ENCODE data around the gene SLC43A1. TPM values are rescaled to one million over a fixed set of nuclear protein-coding genes. Genes with fewer than 3 reads are reported as not detected.

Gene SLC43A1
- total RNA-seq, 4 donors from 2014 or later, result 20.3 to 64.1 (median 28.8) TPM

- Histone ChIP-seq H3K27ac (no peak overlapping the region), H3K4me1 (peaks cover 3 to 4% of the 10 kb centered on the region in 2 donors), H3K27me3 (no peaks in the 10 kb centered on the region), H3K9me3 (no peaks in the 10 kb centered on the region), H3K36me3 (peaks cover 11 to 12% of the 10 kb centered on the region in 2 donors), H3K4me3 (replicated peaks in 1 of 3) (no peak overlapping the region)
- no peak for TF ChIP-seq POLR2A (IDR thresholded peaks at IDR 0.05)
- intact Hi-C loops (cut with DNase I), result no loop called here
- 82 to 85% methylated on average over 6 of the region's 6 CpGs for WGBS, 2 donors
- DNase-seq, result no peak
These were observed 27.4 kb downstream of the SLC43A1 start for GRCh38 chr11:57487920-57488659.

DNA sequence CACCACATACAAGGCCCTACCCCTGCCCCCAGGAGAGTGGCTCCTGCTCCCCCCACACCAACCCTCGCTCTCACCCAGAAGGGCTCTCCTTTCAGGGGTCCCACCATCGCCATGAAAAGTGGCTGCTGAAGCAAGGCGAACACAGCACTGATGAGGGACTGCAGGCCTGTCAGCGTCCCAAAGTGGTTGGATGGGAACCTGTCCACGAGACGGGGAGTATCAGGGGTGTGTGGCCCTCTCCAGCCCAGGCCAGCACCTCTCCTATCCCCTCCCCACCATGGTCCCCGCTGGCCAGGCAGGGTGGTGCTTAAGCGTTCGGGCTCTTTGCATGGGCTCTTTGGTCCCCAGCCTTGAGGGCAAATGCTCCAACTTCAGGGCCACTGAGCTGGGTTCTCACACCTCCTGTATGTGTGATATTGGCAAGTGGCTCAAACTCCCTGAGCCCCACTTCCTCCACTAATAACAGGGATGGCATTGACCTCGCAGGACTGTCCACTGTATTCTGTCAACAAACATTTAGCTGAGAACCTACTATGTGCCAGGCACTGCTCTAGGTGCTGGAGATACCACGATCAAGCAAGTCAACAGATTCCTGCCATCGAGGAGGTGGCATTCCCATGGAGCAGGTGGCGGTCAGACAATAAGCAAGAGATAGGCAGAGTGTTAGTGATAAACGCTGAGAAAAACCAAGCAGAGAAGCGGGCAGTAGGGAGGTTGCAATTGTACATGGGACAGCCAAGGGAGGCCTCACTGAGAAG is 28.3 kb downstream of the SLC43A1 start:
- Histone ChIP-seq H3K27me3 (no peaks in the 10 kb centered on the region), H3K9me3 (no peaks in the 10 kb centered on the region), H3K36me3 (peaks cover 11 to 12% of the 10 kb centered on the region in 2 donors), H3K4me3 (replicated peaks in 1 of 3) (no peak overlapping the region), H3K4me1 (peaks cover 11 to 13% of the 10 kb centered on the region in 2 donors), H3K27ac (no peak overlapping the region)
- WGBS, 2 donors, result 93 to 97% methylated on average over 8 to 12 of the region's 15 CpGs
- no peak for DNase-seq
- intact Hi-C loops (cut with DNase I), result no loop called here
- TF ChIP-seq CTCF (IDR thresholded peaks at IDR 0.05), result no peak
- TF ChIP-seq POLR2A (IDR thresholded peaks at IDR 0.05), result no peak

DNA sequence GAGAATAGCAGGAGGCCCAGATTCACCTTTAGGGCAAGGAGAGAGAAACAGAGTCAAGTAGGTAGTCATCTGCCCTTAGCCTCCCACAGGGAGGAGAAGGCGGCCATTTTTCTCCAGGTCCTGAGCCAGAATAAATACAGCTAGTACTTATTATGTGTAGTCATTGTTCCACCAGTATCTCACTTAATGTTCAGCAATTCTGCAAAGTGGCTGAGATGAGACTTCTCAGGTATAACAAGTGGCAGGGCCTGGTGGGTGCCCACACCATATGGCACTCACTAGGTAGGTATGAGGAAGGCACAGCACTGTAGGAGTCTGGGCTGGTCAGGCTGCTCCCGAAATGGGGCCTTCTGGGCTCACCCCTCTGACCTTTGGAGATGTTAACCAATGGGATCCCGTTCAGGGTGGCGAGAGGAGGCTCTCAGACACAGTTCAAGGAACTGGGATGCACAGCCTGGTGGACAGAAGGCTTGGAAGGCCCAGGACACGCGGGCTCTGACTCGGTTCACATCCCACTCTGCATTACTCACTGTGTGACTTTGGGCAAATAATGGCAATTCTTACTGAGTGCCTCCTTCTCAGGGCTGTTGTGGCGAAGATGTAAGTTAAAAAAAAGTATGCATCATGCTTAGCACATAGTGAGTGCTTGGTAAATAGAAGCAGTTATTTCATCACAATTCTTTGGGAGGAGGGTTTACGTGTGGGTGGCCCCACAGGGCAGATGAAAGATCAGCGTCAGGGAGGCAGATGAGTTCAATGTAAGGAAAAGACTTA is 30.1 kb downstream of the SLC43A1 start:
- TF ChIP-seq POLR2A (IDR thresholded peaks at IDR 0.05), result no peak
- Histone ChIP-seq H3K4me3 (replicated peaks in 1 of 3) (no peak overlapping the region), H3K27ac (no peak overlapping the region), H3K27me3 (no peaks in the 10 kb centered on the region), H3K4me1 (peaks cover 11 to 16% of the 10 kb centered on the region in 2 donors), H3K9me3 (no peaks in the 10 kb centered on the region), H3K36me3 (peaks cover 11 to 12% of the 10 kb centered on the region in 2 donors)
- 88 to 89% methylated on average over 10 of the region's 10 CpGs for WGBS, 2 donors
- DNase-seq, result no peak
- intact Hi-C loops (cut with DNase I), result no loop called here

- intact Hi-C loops (cut with DNase I), result loop anchor here (5.0 kb wide), 1 partner anchor 137 kb away; no protein-coding TSS in a partner anchor
- no peak overlapping the region for H3K4me3 ChIP-seq (replicated peaks in 1 of 3)
- H3K36me3 ChIP-seq, result peaks cover 9 to 12% of the 10 kb centered on the region in 2 donors
- no peak overlapping the region for H3K27ac ChIP-seq
- 78 to 86% methylated on average over 7 of the region's 7 CpGs for WGBS, 2 donors
- TF ChIP-seq CTCF (IDR thresholded peaks at IDR 0.05), result no peak
- no peak for TF ChIP-seq POLR2A (IDR thresholded peaks at IDR 0.05)
- no peaks in the 10 kb centered on the region for H3K27me3 ChIP-seq
- H3K9me3 ChIP-seq, result no peaks in the 10 kb centered on the region
- peaks cover 11 to 16% of the 10 kb centered on the region in 2 donors for H3K4me1 ChIP-seq
- no peak for DNase-seq
These were observed 31.3 kb downstream of the SLC43A1 start for GRCh38 chr11:57484141-57484710.

- Histone ChIP-seq H3K4me1 (peaks cover 11 to 16% of the 10 kb centered on the region in 2 donors), H3K27me3 (no peaks in the 10 kb centered on the region), H3K4me3 (replicated peaks in 1 of 3) (peak overlapping the region in 1 of 3 donors; percentile 41), H3K36me3 (peaks cover 7 to 10% of the 10 kb centered on the region in 2 donors), H3K9me3 (no peaks in the 10 kb centered on the region), H3K27ac (no peak overlapping the region)
- no peak for DNase-seq
- intact Hi-C loops (cut with DNase I), result loop anchor here (5.0 kb wide), 1 partner anchor 136 kb away; no protein-coding TSS in a partner anchor
- TF ChIP-seq CTCF (IDR thresholded peaks at IDR 0.05), result no peak
- TF ChIP-seq POLR2A (IDR thresholded peaks at IDR 0.05), result no peak
- 64% methylated on average over 3 of the region's 3 CpGs for WGBS, 2 donors
These were observed 32.0 kb downstream of the SLC43A1 start for GRCh38 chr11:57483562-57483918.

All from thyroid gland (tissue), 4 donors.